ENCODE results near the gene KCNAB2. TPM values are rescaled to one million over a fixed set of nuclear protein-coding genes. Genes with fewer than 3 reads are reported as not detected.

The KCNAB2 gene
- 3.3 and 5.5 TPM in 2 replicates for total RNA-seq

GRCh38 chr1:6045561-6045960 is at the start of gene KCNAB2:
Gene KCNAB2, plus strand, starts transcription at chr1:6045888. Its CDS starts 5,649 bp downstream, at chr1:6051537.

Other genes starting within 250 kb of the KCNAB2 start
- gene NPHP4, start 53.5 kb upstream of the KCNAB2 start, total RNA-seq: 6.0 and 7.6 TPM in 2 replicates
- under 0.01 and 0.15 TPM in 2 replicates for gene CHD5, start 134.4 kb downstream of the KCNAB2 start, total RNA-seq
- 130 and 139 TPM in 2 replicates for gene RPL22, start 153.7 kb downstream of the KCNAB2 start, total RNA-seq
- gene RNF207, start 160.2 kb downstream of the KCNAB2 start, total RNA-seq: 6.8 and 17.5 TPM in 2 replicates
- 86.5 and 89.5 TPM in 2 replicates for gene ICMT, start 190.1 kb downstream of the KCNAB2 start, total RNA-seq
- gene HES3, start 198.3 kb downstream of the KCNAB2 start, total RNA-seq: not detected in 2 replicates
- gene GPR153, start 215.2 kb downstream of the KCNAB2 start, total RNA-seq: 6.4 and 26.5 TPM in 2 replicates